Progenitor cell of endocrine pancreas (in vitro differentiated cells): ENCODE data around the gene AK4. TPM values are rescaled to one million over a fixed set of nuclear protein-coding genes. Genes with fewer than 3 reads are reported as not detected.
A peak's percentile ranks its signal among the peaks of the same experiment; 100 is the strongest.

ENCODE experiments used
- DNase-seq: peaks from one replicate; pipeline ENCODE4 v3.0.0; 2021; ENCODE audit warnings: low spot score; ENCODE audit not compliant: unreplicated experiment
- H3K27ac Mint-ChIP-seq: 2 replicates; pipeline ENCODE4 v1.8.0; 2021; ENCODE audit warnings: mild to moderate bottlenecking, moderate library complexity, mixed read lengths
- H3K27me3 Mint-ChIP-seq: 2 replicates; pipeline ENCODE4 v1.8.0; 2021; ENCODE audit warnings: mixed read lengths
- H3K36me3 Mint-ChIP-seq: 2 replicates; pipeline ENCODE4 v1.8.0; 2022; ENCODE audit warnings: mixed read lengths; ENCODE audit not compliant: insufficient read depth
- H3K4me1 Mint-ChIP-seq: 2 replicates; pipeline ENCODE4 v1.8.0; 2021; ENCODE audit warnings: low read depth, mixed read lengths
- H3K4me3 Mint-ChIP-seq: 2 replicates; pipeline ENCODE4 v1.8.0; 2021; ENCODE audit warnings: low read depth, mild to moderate bottlenecking, moderate library complexity, mixed read lengths
- H3K9me3 Mint-ChIP-seq: 2 replicates; pipeline ENCODE4 v1.8.0; 2021; ENCODE audit warnings: low read depth, mixed read lengths
- total RNA-seq: library from RNA; stranded (reverse); gene quantifications from 2 replicates; pipeline ENCODE4 v1.2.1, GENCODE V29; 2021
- TF ChIP-seq, protein P1 (sequence below): fragments of 200-600 bp; sonication (generic); IDR thresholded peaks from one replicate; pipeline ENCODE4 v1.5.0; 2021; ENCODE audit warnings: antibody characterized with exemption, mild to moderate bottlenecking; ENCODE audit not compliant: unreplicated experiment

The AK4 gene
- total RNA-seq, 1 donor from 2014 or later, result 12.6 TPM

GRCh38 chr1:65147424-65148177, 402 bp upstream of the AK4 start:
- H3K4me1 Mint-ChIP-seq, result peaks cover 23% of the 10 kb centered on the region
- peak overlapping the region; percentile 56 for H3K27ac Mint-ChIP-seq
- peak; percentile 32 for DNase-seq
- TF ChIP-seq, protein P1, sequence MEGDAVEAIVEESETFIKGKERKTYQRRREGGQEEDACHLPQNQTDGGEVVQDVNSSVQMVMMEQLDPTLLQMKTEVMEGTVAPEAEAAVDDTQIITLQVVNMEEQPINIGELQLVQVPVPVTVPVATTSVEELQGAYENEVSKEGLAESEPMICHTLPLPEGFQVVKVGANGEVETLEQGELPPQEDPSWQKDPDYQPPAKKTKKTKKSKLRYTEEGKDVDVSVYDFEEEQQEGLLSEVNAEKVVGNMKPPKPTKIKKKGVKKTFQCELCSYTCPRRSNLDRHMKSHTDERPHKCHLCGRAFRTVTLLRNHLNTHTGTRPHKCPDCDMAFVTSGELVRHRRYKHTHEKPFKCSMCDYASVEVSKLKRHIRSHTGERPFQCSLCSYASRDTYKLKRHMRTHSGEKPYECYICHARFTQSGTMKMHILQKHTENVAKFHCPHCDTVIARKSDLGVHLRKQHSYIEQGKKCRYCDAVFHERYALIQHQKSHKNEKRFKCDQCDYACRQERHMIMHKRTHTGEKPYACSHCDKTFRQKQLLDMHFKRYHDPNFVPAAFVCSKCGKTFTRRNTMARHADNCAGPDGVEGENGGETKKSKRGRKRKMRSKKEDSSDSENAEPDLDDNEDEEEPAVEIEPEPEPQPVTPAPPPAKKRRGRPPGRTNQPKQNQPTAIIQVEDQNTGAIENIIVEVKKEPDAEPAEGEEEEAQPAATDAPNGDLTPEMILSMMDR, result no peak
- H3K4me3 Mint-ChIP-seq, result peak overlapping the region; percentile 78
- H3K9me3 Mint-ChIP-seq, result no peaks in the 10 kb centered on the region
- H3K36me3 Mint-ChIP-seq, result no peaks in the 10 kb centered on the region
- H3K27me3 Mint-ChIP-seq, result peaks cover 37% of the 10 kb centered on the region

DNA sequence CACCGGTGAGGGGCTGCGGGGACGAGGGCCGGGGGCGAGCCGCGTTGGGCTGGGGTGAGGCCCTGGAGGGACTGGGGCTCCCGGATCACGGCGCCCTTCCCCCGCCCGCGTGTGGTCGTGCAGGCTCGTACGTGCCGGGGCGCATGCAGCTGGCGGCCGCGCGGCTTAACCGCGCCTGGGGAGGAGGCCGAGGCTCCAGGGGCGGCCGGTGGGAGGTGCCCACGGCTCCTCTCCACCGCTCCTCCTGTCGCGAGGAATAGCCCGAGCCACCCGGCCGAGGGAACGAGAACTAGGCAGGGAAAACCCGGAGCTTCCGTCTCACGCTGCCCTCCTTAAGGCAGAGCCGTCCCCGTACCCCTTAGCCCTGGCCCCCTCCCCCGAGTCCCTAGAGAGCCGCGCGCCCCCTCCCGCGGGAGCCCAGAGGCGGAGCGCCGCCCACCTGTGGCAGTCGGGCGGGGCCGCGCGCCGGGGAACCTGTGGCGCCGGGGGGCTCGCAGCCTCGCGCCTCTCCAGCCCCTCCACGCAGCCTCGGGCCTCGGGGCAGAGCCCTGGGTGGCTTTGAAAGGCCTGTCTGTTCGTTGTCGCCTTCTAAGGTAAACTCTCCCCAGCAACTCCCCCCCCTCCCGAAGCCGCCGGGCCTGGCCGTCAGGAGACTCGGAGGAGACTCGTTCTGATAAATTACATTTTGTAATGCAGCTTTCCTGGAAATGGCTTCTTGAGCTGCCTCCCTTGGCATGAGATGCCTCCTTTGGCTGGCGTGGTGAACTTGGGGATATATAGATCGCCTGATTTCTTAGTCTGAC, 746 bp downstream of the AK4 start:
- H3K27ac Mint-ChIP-seq, result peak overlapping the region; percentile 37
- H3K4me3 Mint-ChIP-seq, result peak overlapping the region; percentile 78

GRCh38 chr1:65149351-65150107, 1.5 kb downstream of the AK4 start:
- H3K27me3 Mint-ChIP-seq, result peaks cover 35% of the 10 kb centered on the region

More for the DNA sequence above, 746 bp downstream of the AK4 start:
- peak; percentile 34 for DNase-seq
- TF ChIP-seq, protein P1, result no peak
- Mint-ChIP-seq H3K9me3 (no peaks in the 10 kb centered on the region), H3K36me3 (no peaks in the 10 kb centered on the region), H3K27me3 (peaks cover 37% of the 10 kb centered on the region), H3K4me1 (peaks cover 23% of the 10 kb centered on the region)

GRCh38 chr1:65150108-65150463, 2.1 kb downstream of the AK4 start:
- Mint-ChIP-seq H3K27ac (no peak overlapping the region), H3K4me1 (peaks cover 21% of the 10 kb centered on the region), H3K9me3 (no peaks in the 10 kb centered on the region), H3K27me3 (peaks cover 30% of the 10 kb centered on the region), H3K36me3 (no peaks in the 10 kb centered on the region), H3K4me3 (peak overlapping the region; percentile 77)
- TF ChIP-seq, protein P1, result no peak
- DNase-seq, result no peak

More at GRCh38 chr1:65149351-65150107, 1.5 kb downstream of the AK4 start:
- no peaks in the 10 kb centered on the region for H3K36me3 Mint-ChIP-seq
- no peak for DNase-seq
- no peaks in the 10 kb centered on the region for H3K9me3 Mint-ChIP-seq
- H3K4me3 Mint-ChIP-seq, result peak overlapping the region; percentile 77
- TF ChIP-seq, protein P1, result no peak
- H3K4me1 Mint-ChIP-seq, result peaks cover 21% of the 10 kb centered on the region
- no peak overlapping the region for H3K27ac Mint-ChIP-seq
